Neuronal stem cell (in vitro differentiated cells): Measurements from ENCODE around the gene SV2B.

Experiments used
- DNase-seq: peaks from one replicate; pipeline ENCODE4 v3.0.0-alpha.2; 2013; ENCODE audit warnings: low spot score
- H2AFZ ChIP-seq: one replicate; pipeline ENCODE4 v1.6.1; 2013; ENCODE audit warnings: mild to moderate bottlenecking, low read length, inconsistent platforms
- H2AK5ac ChIP-seq: 2 replicates; pipeline ENCODE4 v1.6.1; 2013; ENCODE audit warnings: low read depth, mild to moderate bottlenecking, inconsistent platforms, low read length, moderate library complexity, mixed read lengths
- H2BK120ac ChIP-seq: 2 replicates; pipeline ENCODE4 v1.6.1; 2013; ENCODE audit warnings: low read depth, mild to moderate bottlenecking, inconsistent platforms, low read length, moderate library complexity, mixed read lengths
- H2BK12ac ChIP-seq: one replicate; pipeline ENCODE4 v1.6.1; 2013; ENCODE audit warnings: low read length, inconsistent platforms
- H2BK15ac ChIP-seq: 2 replicates; pipeline ENCODE4 v1.6.1; 2013; ENCODE audit warnings: mild to moderate bottlenecking, low read length, inconsistent platforms, mixed read lengths
- H2BK5ac ChIP-seq: one replicate; pipeline ENCODE4 v1.6.1; 2013; ENCODE audit warnings: inconsistent platforms, mild to moderate bottlenecking, low read length, moderate library complexity
- H3K14ac ChIP-seq: one replicate; pipeline ENCODE4 v1.6.1; 2013; ENCODE audit warnings: low read length, inconsistent platforms
- H3K18ac ChIP-seq: 2 replicates; pipeline ENCODE4 v1.6.1; 2013; ENCODE audit warnings: low read length, inconsistent platforms
- H3K23ac ChIP-seq: 2 replicates; pipeline ENCODE4 v1.6.1; 2013; ENCODE audit warnings: low read depth, mild to moderate bottlenecking, mixed read lengths, low read length, inconsistent platforms; ENCODE audit not compliant: poor library complexity
- H3K27ac ChIP-seq: replicated peaks from 3 replicates; pipeline ENCODE4 v1.5.1; 2013; ENCODE audit warnings: low read length, inconsistent platforms
- H3K27me3 ChIP-seq, 3 experiments: 2 replicates each; pipeline ENCODE4 v1.6.1; 2013; ENCODE audit warnings: low read length in 3 of 3, mild to moderate bottlenecking in 2 of 3, inconsistent platforms in 1 of 3, low read depth in 1 of 3, mixed read lengths in 1 of 3, moderate library complexity in 1 of 3; ENCODE audit not compliant: control insufficient read depth in 3 of 3, insufficient read depth in 3 of 3
- H3K36me3 ChIP-seq, 2 donors: replicated peaks in 1 of 2; 2 replicates each; pipeline ENCODE4 v1.6.1; 2013; ENCODE audit warnings: low read length in 2 of 2; ENCODE audit not compliant: control insufficient read depth in 2 of 2, insufficient read depth in 2 of 2
- H3K4ac ChIP-seq: 2 replicates; pipeline ENCODE4 v1.6.1; 2013; ENCODE audit warnings: inconsistent platforms, mild to moderate bottlenecking, low read length, moderate library complexity
- H3K4me1 ChIP-seq, 2 donors: 1 replicate in 1 of 2; 2 replicates in 1 of 2; pipeline ENCODE4 v1.6.1; 2013; ENCODE audit warnings: low read length in 2 of 2, low read depth in 1 of 2; ENCODE audit not compliant: control insufficient read depth in 2 of 2, insufficient read depth in 1 of 2
- H3K4me2 ChIP-seq: one replicate; pipeline ENCODE4 v1.6.1; 2013; ENCODE audit warnings: mild to moderate bottlenecking, low read length, inconsistent platforms; ENCODE audit not compliant: insufficient read depth, poor library complexity, severe bottlenecking
- H3K4me3 ChIP-seq, 2 donors: 2 replicates each; pipeline ENCODE4 v1.5.1; 2013; ENCODE audit warnings: low read length in 2 of 2, mild to moderate bottlenecking in 2 of 2, inconsistent platforms in 1 of 2, moderate library complexity in 1 of 2
- H3K79me1 ChIP-seq: one replicate; pipeline ENCODE4 v1.6.1; 2013; ENCODE audit warnings: low read depth, mild to moderate bottlenecking, inconsistent platforms, low read length, moderate library complexity
- H3K9ac ChIP-seq: one replicate; pipeline ENCODE4 v1.6.1; 2013; ENCODE audit warnings: mild to moderate bottlenecking, low read depth, low read length, inconsistent platforms; ENCODE audit not compliant: poor library complexity
- H3K9me3 ChIP-seq, 2 donors: replicated peaks in 1 of 2; 2 replicates each; pipeline versions ENCODE3 to v1.6.1; 2013; ENCODE audit warnings: low read length in 2 of 2, mild to moderate bottlenecking in 2 of 2, inconsistent platforms in 1 of 2, low read depth in 1 of 2, mixed read lengths in 1 of 2, moderate library complexity in 1 of 2; ENCODE audit not compliant: control insufficient read depth in 2 of 2, insufficient read depth in 1 of 2
- H4K8ac ChIP-seq: one replicate; pipeline ENCODE4 v1.6.1; 2013; ENCODE audit warnings: low read depth, mild to moderate bottlenecking, inconsistent platforms, low read length, moderate library complexity
- H4K91ac ChIP-seq: one replicate; pipeline ENCODE4 v1.6.1; 2013; ENCODE audit warnings: low read length, low read depth, mild to moderate bottlenecking, inconsistent platforms; ENCODE audit not compliant: poor library complexity
- WGBS, 2 donors: extraction: QIAGEN DNeasy Blood & Tissue Kit; methylation state at CpG; one replicate each; pipeline ENCODE4 v1.1.7; 2013; ENCODE audit warnings: missing lambda C conversion rate in 2 of 2, mixed read lengths in 1 of 2; ENCODE audit not compliant: insufficient read length in 2 of 2, insufficient replicate concordance in 1 of 2; ENCODE audit errors: extremely low coverage in 2 of 2; 5-methylcytosine and 5-hydroxymethylcytosine counted together

Gene SV2B

GRCh38 chr15:91228890-91229289, 128.8 kb downstream of the SV2B start:
- Histone ChIP-seq H4K8ac (no peak overlapping the region), H4K91ac (no peak overlapping the region), H2BK12ac (no peak overlapping the region), H3K4me3 (no peak overlapping the region), H3K4me2 (no peak overlapping the region), H2BK120ac (no peak overlapping the region), H3K14ac (no peak overlapping the region), H2AFZ (no peak overlapping the region), H3K23ac (no peak overlapping the region), H3K27me3 (peaks cover 0 to 3% (median 0%) of the 10 kb centered on the region in 3 experiments), H3K18ac (no peak overlapping the region), H3K27ac (no peak overlapping the region), H3K4me1 (peaks cover 0 to 3% of the 10 kb centered on the region in 2 donors), H3K9ac (no peak overlapping the region), H3K36me3 (no peaks in the 10 kb centered on the region), H2AK5ac (no peak overlapping the region), H3K79me1 (no peaks in the 10 kb centered on the region), H3K4ac (no peak overlapping the region), H3K9me3 (no peaks in the 10 kb centered on the region), H2BK15ac (no peak overlapping the region), H2BK5ac (no peak overlapping the region)
- WGBS, 2 donors = no CpG with 5 or more reads among the region's 9 CpGs
- DNase-seq = no peak

GRCh38 chr15:91231703-91232102, 131.6 kb downstream of the SV2B start:
- peaks cover 0 to 3% (median 0%) of the 10 kb centered on the region in 3 experiments for H3K27me3 ChIP-seq
- peaks cover 0 to 3% of the 10 kb centered on the region in 2 donors for H3K4me1 ChIP-seq
- H2BK120ac ChIP-seq = no peak overlapping the region
- no peak overlapping the region for H4K8ac ChIP-seq
- H3K4me2 ChIP-seq = no peak overlapping the region
- H2AK5ac ChIP-seq = no peak overlapping the region
- no peak overlapping the region for H2AFZ ChIP-seq
- no peak overlapping the region for H2BK12ac ChIP-seq
- no peak overlapping the region for H3K9ac ChIP-seq
- H3K36me3 ChIP-seq = no peaks in the 10 kb centered on the region
- H3K9me3 ChIP-seq = no peaks in the 10 kb centered on the region
- H3K23ac ChIP-seq = no peak overlapping the region
- no peak overlapping the region for H2BK5ac ChIP-seq
- no CpG with 5 or more reads among the region's 6 CpGs for WGBS, 2 donors
- DNase-seq = no peak
- H3K4me3 ChIP-seq = no peak overlapping the region
- H3K79me1 ChIP-seq = no peaks in the 10 kb centered on the region
- no peak overlapping the region for H3K4ac ChIP-seq
- no peak overlapping the region for H4K91ac ChIP-seq
- H3K18ac ChIP-seq = no peak overlapping the region
- no peak overlapping the region for H3K14ac ChIP-seq
- no peak overlapping the region for H2BK15ac ChIP-seq
- no peak overlapping the region for H3K27ac ChIP-seq

- Histone ChIP-seq H3K9ac (no peak overlapping the region), H4K91ac (no peak overlapping the region), H3K4me2 (no peak overlapping the region), H3K23ac (no peak overlapping the region), H3K14ac (no peak overlapping the region), H2AFZ (no peak overlapping the region), H3K18ac (no peak overlapping the region), H3K4ac (no peak overlapping the region), H2BK12ac (no peak overlapping the region), H3K9me3 (no peaks in the 10 kb centered on the region), H3K79me1 (no peaks in the 10 kb centered on the region), H3K27ac (no peak overlapping the region), H2BK15ac (no peak overlapping the region), H3K27me3 (peaks cover 0 to 6% (median 0%) of the 10 kb centered on the region in 3 experiments), H4K8ac (no peak overlapping the region), H2AK5ac (no peak overlapping the region), H2BK120ac (no peak overlapping the region), H3K4me1 (peaks cover 0 to 2% of the 10 kb centered on the region in 2 donors), H3K36me3 (no peaks in the 10 kb centered on the region), H3K4me3 (no peak overlapping the region), H2BK5ac (no peak overlapping the region)
- WGBS, 2 donors = no CpG with 5 or more reads among the region's 2 CpGs
- no peak for DNase-seq
Measured at GRCh38 chr15:91234759-91235158, 134.7 kb downstream of the SV2B start.

- Histone ChIP-seq H3K14ac (no peak overlapping the region), H2BK120ac (no peak overlapping the region), H2AK5ac (no peak overlapping the region), H3K79me1 (no peaks in the 10 kb centered on the region), H3K4ac (no peak overlapping the region), H3K27ac (no peak overlapping the region), H3K36me3 (no peaks in the 10 kb centered on the region), H4K8ac (no peak overlapping the region), H3K4me3 (no peak overlapping the region), H3K9me3 (no peaks in the 10 kb centered on the region), H3K27me3 (peaks cover 0 to 6% (median 0%) of the 10 kb centered on the region in 3 experiments), H2BK12ac (no peak overlapping the region), H3K23ac (no peak overlapping the region), H3K4me2 (no peak overlapping the region), H2BK5ac (no peak overlapping the region), H3K4me1 (peaks cover 0 to 2% of the 10 kb centered on the region in 2 donors), H2AFZ (no peak overlapping the region), H3K18ac (no peak overlapping the region), H3K9ac (no peak overlapping the region), H2BK15ac (no peak overlapping the region), H4K91ac (no peak overlapping the region)
- DNase-seq = no peak
- no CpG with 5 or more reads among the region's 3 CpGs for WGBS, 2 donors
Measured at GRCh38 chr15:91235376-91235775, 135.3 kb downstream of the SV2B start.
